NCI-H345 (cell line): ENCODE results near the gene TPM1.
"Not testable (repeated sequence)": the region's sequence is repeated elsewhere in the genome, so short reads cannot be mapped to it uniquely, and the experiment has no call there.

Source experiments
- DNase-seq: peaks from one replicate; lab custom pipeline; 2025; lab: John Stamatoyannopoulos, UW

The TPM1 gene

GRCh38 chr15:63096178-63096577, 53.6 kb downstream of the TPM1 start:
- DNase-seq: no peak

- DNase-seq: not testable (repeated sequence)
Observed at GRCh38 chr15:63098901-63099300, 56.4 kb downstream of the TPM1 start.

GRCh38 chr15:63099581-63099980, 57.0 kb downstream of the TPM1 start:
- not testable (repeated sequence) for DNase-seq

GRCh38 chr15:63103416-63103815, 60.9 kb downstream of the TPM1 start:
- DNase-seq: no peak

- no peak for DNase-seq
Observed at GRCh38 chr15:63104727-63105126, 62.2 kb downstream of the TPM1 start.

GRCh38 chr15:63105354-63105753, 62.8 kb downstream of the TPM1 start:
- DNase-seq: not testable (repeated sequence)

- DNase-seq: no peak
Observed at GRCh38 chr15:63107895-63108546, 65.5 kb downstream of the TPM1 start.

GRCh38 chr15:63109498-63109897, 67.0 kb downstream of the TPM1 start:
- DNase-seq: no peak

GRCh38 chr15:63109920-63110319, 67.4 kb downstream of the TPM1 start:
- no peak for DNase-seq

- DNase-seq: no peak
Observed at GRCh38 chr15:63110428-63111026, 68.0 kb downstream of the TPM1 start.

- no peak for DNase-seq
Observed at GRCh38 chr15:63111481-63111880, 68.9 kb downstream of the TPM1 start.

GRCh38 chr15:63112871-63113270, 70.3 kb downstream of the TPM1 start:
- no peak for DNase-seq

GRCh38 chr15:63114465-63114864, 71.9 kb downstream of the TPM1 start:
- DNase-seq: no peak
